ENCODE data around the gene RABEP1. TPM values are rescaled to one million over a fixed set of nuclear protein-coding genes. Genes with fewer than 3 reads are reported as not detected.

RABEP1 gene
- total and polyA plus RNA-seq, 2 experiments from 2014 or later = 37.0 to 88.1 TPM

GRCh38 chr17:5422505-5422904 is 140.4 kb downstream of the RABEP1 start (continued):
- TF ChIP-seq CTCF (conservative IDR thresholded peaks at IDR 0.05; ENCODE audit: low read depth in 2 of 2) = no peak
- no peak for TF ChIP-seq EZH2phosphoT487 (IDR thresholded peaks at IDR 0.05; ENCODE audit: unreplicated experiment)
- no peak for TF ChIP-seq JUNB (IDR thresholded peaks at IDR 0.05; ENCODE audit: unreplicated experiment)
- TF ChIP-seq STAT1 (IDR thresholded peaks at IDR 0.05; ENCODE audit: unreplicated experiment) = no peak
- no peak for TF ChIP-seq REST (IDR thresholded peaks at IDR 0.05; ENCODE audit: unreplicated experiment)

GRCh38 chr17:5424909-5425308 is 142.8 kb downstream of the RABEP1 start:
- no peak overlapping the region for H3K4me3 Mint-ChIP-seq
- TF ChIP-seq ZNF462 (CRISPR knock-in tag; IDR thresholded peaks at IDR 0.05) (no peak), STAT1 (IDR thresholded peaks at IDR 0.05; ENCODE audit: unreplicated experiment) (no peak), CREB1 (CRISPR knock-in tag; IDR thresholded peaks at IDR 0.05; ENCODE audit: low read depth) (no peak), JUNB (IDR thresholded peaks at IDR 0.05; ENCODE audit: unreplicated experiment) (no peak), ETS1 (IDR thresholded peaks at IDR 0.05) (no peak), NANOG (IDR thresholded peaks at IDR 0.05; ENCODE audit: borderline replicate concordance) (no peak), ZNF114 (CRISPR knock-in tag; IDR thresholded peaks at IDR 0.05) (no peak), EZH2 (IDR thresholded peaks at IDR 0.05; ENCODE audit: low read depth, unreplicated experiment) (no peak), EZH2phosphoT487 (IDR thresholded peaks at IDR 0.05; ENCODE audit: unreplicated experiment) (no peak), ZNF331 (CRISPR knock-in tag; IDR thresholded peaks at IDR 0.05; ENCODE audit: low read depth) (no peak)

More at GRCh38 chr17:5424909-5425308, 142.8 kb downstream of the RABEP1 start:
- H4K20me1 ChIP-seq (replicated peaks; ENCODE audit: insufficient read depth) = peaks cover 26% of the 10 kb centered on the region
- DNase-seq (ENCODE audit: low spot score) = no peak
- H3K36me3 ChIP-seq (ENCODE audit: insufficient read depth) = peaks cover 66% of the 10 kb centered on the region
- no peaks in the 10 kb centered on the region for H3K9me3 Mint-ChIP-seq
- no peak overlapping the region for H2AFZ ChIP-seq
- peaks cover 96% of the 10 kb centered on the region for H3K36me3 Mint-ChIP-seq (ENCODE audit: low read depth)
- no peak for ATAC-seq
- H3K79me2 ChIP-seq (replicated peaks; ENCODE audit: insufficient read depth) = peaks cover 42% of the 10 kb centered on the region
- H3K27ac Mint-ChIP-seq = no peak overlapping the region
- H3K27me3 ChIP-seq (ENCODE audit: insufficient read depth) = no peaks in the 10 kb centered on the region
- H3K4me3 ChIP-seq = no peak overlapping the region
- peaks cover 6% of the 10 kb centered on the region for H3K4me1 Mint-ChIP-seq
- H3F3A ChIP-seq (replicated peaks; ENCODE audit: low read depth) = 0 out of 2 replicates have a peak, but pooled peaks cover 8% of the 10 kb centered on the region
- H3K9me2 ChIP-seq (ENCODE audit: insufficient read depth) = no peaks in the 10 kb centered on the region
- H3K4me1 ChIP-seq (ENCODE audit: insufficient read depth) = peaks cover 8% of the 10 kb centered on the region
- peaks cover under 1% of the 10 kb centered on the region for H3K27me3 Mint-ChIP-seq (ENCODE audit: insufficient read depth, low read depth, poor library complexity)
- no peak overlapping the region for H3K27ac ChIP-seq (ENCODE audit: low read depth)
- H3K4me2 ChIP-seq = no peak overlapping the region

Measured in GM23338 (cell line).